D341Med (cell line): ENCODE results near the gene KRTAP19-8.

Source experiments
- DNase-seq: peaks from one replicate; pipeline ENCODE4 v3.0.0; 2012; ENCODE audit warnings: low spot score

Gene KRTAP19-8

DNA sequence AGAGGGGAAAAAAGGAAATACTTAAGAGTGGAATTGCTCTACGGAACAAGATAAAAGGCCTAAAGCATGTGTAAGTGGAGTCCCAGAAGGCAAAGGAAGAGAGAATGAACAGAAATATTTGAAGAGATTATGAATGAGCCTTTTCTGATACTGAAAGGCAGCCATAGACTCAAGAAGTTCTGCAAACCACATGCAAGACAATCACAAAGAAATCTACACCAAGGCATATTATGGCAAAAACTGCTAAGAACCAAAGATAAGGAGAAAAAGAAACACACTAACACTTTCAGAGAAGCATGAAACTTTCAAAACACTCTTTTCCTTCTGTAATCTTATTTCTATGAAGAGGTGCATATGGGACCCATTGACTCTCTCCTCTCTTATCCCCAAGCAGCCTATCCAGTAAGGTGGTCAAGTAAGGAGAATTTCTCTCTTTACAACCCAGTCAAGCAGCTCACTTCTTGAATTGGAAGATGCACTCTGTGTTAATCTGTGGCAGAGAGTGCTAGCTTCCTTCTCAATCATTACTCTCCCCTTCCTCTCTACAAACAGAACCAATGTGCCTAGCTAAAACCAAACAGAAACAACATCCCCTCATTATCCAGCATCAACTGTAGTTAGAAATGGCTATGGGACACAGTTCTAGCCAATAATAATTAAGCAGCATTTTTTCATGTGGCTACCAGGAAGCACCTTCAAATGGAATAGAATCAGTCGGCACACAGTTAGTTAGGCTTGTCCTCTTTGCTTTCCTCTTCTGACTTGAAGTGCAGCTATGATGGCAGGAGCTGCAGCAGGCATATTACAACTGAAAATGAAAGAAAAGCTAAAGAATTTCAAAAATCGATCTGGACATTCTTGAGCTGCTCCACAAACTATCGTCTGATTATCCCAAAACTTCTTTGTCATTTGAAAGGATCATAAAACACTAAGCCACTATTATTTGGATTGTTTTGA lies 25.9 kb downstream of the KRTAP19-8 start:
- DNase-seq = no peak

DNA sequence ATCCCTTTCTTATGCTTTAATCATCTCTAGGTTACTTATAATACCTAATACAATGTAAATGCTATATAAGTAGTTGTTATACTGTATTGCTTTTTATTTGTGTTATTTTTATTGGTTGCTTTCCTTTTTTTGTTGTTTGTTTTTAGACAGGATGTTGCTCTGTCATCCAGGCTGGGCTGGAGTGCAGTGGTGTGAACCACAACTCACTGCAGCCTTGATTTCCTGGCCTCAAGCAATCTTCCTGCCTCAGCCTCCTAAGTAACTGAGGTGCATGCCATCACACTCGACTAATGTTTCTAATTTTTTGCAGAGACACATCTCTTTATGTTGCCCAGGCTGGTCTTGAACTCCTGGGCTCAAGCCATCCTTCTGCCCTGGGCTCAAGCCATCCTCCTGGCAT lies 26.9 kb downstream of the KRTAP19-8 start:
- DNase-seq = no peak

- DNase-seq = no peak
These were observed 29.9 kb downstream of the KRTAP19-8 start for GRCh38 chr21:31008355-31008754.

DNA sequence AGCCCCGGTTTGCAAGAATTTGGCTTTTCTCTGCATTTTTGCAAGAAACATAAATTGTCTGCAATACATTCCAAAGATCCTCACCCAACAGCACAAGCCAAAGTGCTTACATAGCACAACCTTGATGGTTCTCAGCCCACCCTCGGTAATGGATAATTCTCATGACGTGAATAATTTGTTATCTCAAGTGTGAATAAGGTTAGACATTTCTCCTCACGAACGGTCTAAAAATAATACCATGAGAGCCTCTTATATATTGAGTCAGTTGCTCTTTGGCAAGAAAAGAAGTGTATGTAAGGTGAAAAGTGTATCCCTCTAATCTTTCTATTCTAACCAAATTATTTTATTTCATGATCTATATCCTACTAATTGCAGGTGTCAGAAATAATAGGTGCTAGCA lies 33.3 kb downstream of the KRTAP19-8 start:
- no peak for DNase-seq

- no peak for DNase-seq
These were observed 34.8 kb downstream of the KRTAP19-8 start for GRCh38 chr21:31003471-31003870.

- no peak for DNase-seq
These were observed 40.7 kb downstream of the KRTAP19-8 start for GRCh38 chr21:30997541-30997940.

GRCh38 chr21:30996728-30997127 lies 41.5 kb downstream of the KRTAP19-8 start:
- DNase-seq = no peak

DNA sequence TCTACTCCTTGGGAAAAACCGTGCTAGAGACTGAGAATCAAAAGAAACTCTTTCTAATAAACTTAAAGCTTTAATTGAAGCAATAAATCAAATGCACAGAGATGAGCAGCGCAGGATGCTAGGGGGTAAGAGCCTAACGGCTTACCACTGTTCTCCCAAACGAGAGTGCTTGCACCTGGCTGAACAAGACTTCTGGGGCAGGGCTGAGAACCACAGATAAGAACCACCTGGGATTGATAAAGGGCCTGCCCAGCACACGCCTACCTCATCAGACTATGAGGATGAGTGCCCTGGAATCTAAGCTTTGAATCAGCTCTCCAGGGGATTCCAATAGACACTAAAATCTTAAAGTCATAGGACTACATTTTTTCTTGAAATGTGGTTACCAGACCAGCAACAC lies 43.3 kb downstream of the KRTAP19-8 start:
- no peak for DNase-seq

DNA sequence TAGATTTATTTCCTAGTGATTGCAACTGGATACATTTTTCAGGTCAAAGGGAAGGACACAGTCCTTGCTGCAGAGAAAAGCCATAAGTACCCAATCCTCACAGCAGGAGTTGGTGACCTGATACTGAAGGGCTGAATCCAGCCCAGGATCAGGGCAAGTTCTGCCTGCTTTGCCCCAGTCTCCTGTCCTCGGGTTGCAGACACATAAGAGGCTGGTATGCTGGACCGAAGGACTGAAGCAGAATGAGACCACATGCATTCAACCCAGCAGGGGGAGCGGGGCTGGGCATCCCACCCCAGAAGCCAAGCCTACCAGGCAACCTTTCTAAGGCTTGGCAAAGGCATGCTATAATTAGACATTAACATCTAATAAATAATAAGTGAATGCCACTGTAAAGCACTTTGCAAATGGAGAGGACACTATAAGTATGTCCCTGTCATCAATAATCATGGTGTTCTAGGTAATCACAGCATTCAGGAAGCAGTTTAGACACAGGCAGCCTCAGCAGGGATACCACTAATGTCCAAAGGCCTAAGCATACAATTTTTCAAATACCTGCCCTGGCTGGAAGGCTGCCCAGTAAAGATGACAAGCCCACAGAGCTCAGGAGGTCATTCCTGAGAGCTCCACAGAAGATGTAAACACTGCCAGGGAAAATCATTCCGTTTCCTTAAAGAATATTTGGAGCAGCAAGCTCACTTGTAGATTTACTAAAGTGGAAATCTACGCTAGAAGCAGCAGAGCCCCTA lies 47.6 kb downstream of the KRTAP19-8 start:
- no peak for DNase-seq

DNA sequence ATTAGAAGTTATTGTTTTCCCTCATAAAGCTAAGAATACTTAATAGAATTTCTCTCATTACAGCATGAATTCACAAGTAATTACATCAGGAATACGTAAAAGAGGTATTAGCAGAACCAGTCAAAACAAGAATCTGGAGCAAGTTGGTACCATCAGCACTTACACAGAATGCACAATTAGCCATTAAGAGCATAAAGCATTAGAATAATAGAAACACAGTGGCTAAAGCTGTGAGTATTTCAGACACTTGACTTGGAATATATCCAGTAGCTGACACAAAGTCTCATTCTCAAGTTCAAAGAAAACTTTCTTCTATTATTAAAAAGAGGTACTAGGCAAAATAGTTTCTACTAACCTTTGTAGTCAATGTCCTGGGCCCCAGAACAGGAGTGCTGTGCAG lies 49.6 kb downstream of the KRTAP19-8 start:
- no peak for DNase-seq
